Measurements from ENCODE around the gene FAXDC2. TPM values are rescaled to one million over a fixed set of nuclear protein-coding genes. Genes with fewer than 3 reads are reported as not detected.
A peak's percentile ranks its signal among the peaks of the same experiment; 100 is the strongest.
"Not testable (repeated sequence)": the region's sequence is repeated elsewhere in the genome, so short reads cannot be mapped to it uniquely, and the experiment has no call there.

FAXDC2 gene
- total RNA-seq, 2 experiments from 2014 or later, result 0.14 TPM; not detected in 1

DNA sequence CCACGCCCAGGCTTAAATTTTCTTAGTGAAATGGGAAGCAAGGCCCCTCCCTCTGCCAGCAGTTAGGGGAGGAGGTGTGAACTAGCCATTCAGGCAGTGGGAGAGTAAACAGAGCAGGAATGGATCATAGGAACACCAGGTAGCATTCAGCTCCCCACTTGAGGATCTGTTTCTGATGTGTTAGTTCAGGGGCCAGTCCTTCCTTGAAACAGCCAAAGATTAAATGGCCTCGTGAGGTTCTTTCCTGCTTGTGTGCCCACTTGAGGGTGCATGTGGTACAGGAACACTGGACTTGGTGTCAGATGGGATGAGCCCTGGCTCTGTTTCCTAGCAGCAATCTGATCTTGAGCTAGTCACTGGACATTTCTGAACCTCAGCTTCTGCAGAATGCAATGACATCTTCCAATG lies 21.2 kb downstream of the FAXDC2 start:
- H3K36me3 Mint-ChIP-seq (ENCODE audit: low read depth), result peaks cover 33% of the 10 kb centered on the region
- H3K27me3 Mint-ChIP-seq, result no peaks in the 10 kb centered on the region
- no peak for ATAC-seq
- peak overlapping the region; percentile 75 for H3K27ac Mint-ChIP-seq
- DNase-seq, result no peak
- no peak overlapping the region for H3K4me3 Mint-ChIP-seq
- CTCF ChIA-PET, result interaction anchor here (0.5 to 2.1 kb wide), 4 partner anchors 10 to 179 kb away, joined by 3 to 5 read pairs (median 4); no protein-coding TSS in a partner anchor
- POLR2A ChIA-PET, result interaction anchor here (0.6 to 2.0 kb wide), 3 partner anchors 28 to 71 kb away, joined by 3 to 7 read pairs (median 5); partner anchors contain the start of gene CNOT8
- H3K9me3 Mint-ChIP-seq (ENCODE audit: low read depth), result no peaks in the 10 kb centered on the region
- H3K4me1 Mint-ChIP-seq, result peaks cover 39% of the 10 kb centered on the region
- intact Hi-C loops (cut with DNase I, micrococcal nuclease), result loop anchor here (1.0 kb wide), 1 partner anchor 29 kb away; the partner anchor contains the start of gene CNOT8 (in 2 of the 2)

DNA sequence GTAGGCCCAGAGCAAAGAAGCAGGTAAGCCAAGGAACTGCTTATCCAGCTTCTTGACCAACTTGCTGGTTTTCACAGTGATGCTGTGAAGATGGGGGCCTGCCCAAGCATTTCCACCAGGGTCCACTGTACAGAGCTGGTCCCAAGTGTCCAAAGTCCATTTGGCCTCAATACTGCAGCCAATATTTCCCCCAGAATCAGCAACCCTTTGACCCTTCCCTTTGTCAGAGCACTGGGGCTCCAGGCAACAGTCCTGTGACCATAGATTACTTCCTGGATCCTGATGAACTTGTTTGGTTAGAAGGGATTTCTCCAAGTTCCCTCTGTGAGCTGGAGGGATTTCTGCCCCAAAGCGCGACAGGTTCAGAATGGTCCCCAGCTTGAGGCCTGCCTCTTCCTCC lies 26.3 kb downstream of the FAXDC2 start:
- Mint-ChIP-seq H3K4me1 (peaks cover 21% of the 10 kb centered on the region), H3K27ac (no peak overlapping the region), H3K4me3 (no peak overlapping the region), H3K36me3 (ENCODE audit: low read depth) (peaks cover 44% of the 10 kb centered on the region), H3K27me3 (no peaks in the 10 kb centered on the region), H3K9me3 (ENCODE audit: low read depth) (no peaks in the 10 kb centered on the region)
- no peak for DNase-seq
- ChIA-PET POLR2A (no interaction called here), CTCF (interaction anchor here (1.2 to 1.4 kb wide), 2 partner anchors 12 to 172 kb away, joined by 3 read pairs; no protein-coding TSS in a partner anchor)
- intact Hi-C loops (cut with DNase I, micrococcal nuclease), result no loop called here
- ATAC-seq, result no peak

DNA sequence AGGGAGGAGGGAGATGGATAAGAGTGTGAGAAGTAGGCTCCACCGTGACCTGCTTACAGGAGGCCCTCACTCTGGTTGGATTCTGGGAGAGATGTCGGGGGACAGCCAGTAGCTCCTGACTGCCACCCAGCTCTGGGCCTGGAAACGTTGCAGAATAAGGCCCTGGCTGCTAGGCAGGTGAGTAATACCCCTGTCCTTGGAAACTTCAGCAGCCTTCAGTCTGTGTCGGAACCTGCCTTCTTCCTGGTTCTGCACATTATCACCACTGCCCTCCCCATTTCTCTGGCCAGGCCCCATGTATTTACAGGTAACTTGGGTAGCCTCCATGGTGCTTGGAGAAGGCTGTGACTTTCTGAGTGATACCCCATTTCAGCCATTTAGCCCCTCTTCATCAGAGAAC lies 26.8 kb downstream of the FAXDC2 start:
- no peak for DNase-seq
- Mint-ChIP-seq H3K4me1 (peaks cover 18% of the 10 kb centered on the region), H3K27ac (no peak overlapping the region), H3K9me3 (ENCODE audit: low read depth) (no peaks in the 10 kb centered on the region), H3K4me3 (no peak overlapping the region), H3K27me3 (no peaks in the 10 kb centered on the region), H3K36me3 (ENCODE audit: low read depth) (peaks cover 46% of the 10 kb centered on the region)
- ChIA-PET CTCF (interaction anchor here (1.4 to 1.9 kb wide), 2 partner anchors 13 to 173 kb away, joined by 3 to 4 read pairs; no protein-coding TSS in a partner anchor), POLR2A (no interaction called here)
- no peak for ATAC-seq
- intact Hi-C loops (cut with DNase I, micrococcal nuclease), result no loop called here

DNA sequence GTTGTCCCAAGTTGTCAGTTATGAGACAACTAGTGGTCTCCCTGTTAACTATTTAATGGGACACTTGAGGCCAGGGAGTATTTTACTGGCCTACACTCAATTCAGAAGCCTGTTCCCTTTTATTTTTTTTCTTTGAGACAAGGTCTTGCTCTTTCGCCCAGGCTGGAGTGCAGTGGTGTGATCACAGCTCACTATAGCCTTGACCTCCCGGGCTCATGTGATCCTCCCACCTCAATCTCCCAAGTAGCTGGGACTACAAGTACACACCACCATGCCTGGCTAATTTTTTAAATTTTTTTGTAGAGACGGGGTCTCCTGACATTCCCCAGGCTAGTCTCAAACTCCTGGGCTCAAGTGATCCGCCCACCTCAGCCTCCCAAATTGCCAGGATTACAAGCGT lies 27.5 kb downstream of the FAXDC2 start:
- POLR2A ChIA-PET, result not testable (repeated sequence)

DNA sequence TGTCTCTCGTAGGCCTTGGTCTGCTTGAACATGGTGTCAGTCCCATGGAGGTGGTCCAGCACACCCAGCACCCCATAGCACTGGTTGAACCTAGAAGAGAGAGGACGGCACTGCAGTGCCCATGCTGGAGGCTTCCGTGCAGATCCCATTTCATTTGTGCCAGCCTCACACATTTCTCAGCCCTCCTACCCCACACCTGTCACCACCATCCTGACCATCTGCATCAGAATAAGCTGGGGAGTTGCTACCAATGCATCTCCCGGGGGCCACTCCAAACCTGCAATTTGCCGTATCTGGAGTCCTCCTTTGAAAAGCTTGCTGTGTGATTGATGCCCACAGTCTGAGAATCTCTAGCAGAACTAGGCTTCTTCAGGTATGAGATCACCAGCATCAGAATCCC lies 30.0 kb downstream of the FAXDC2 start:
- Mint-ChIP-seq H3K27me3 (no peaks in the 10 kb centered on the region), H3K4me3 (no peak overlapping the region), H3K4me1 (no peaks in the 10 kb centered on the region), H3K36me3 (ENCODE audit: low read depth) (peaks cover 56% of the 10 kb centered on the region), H3K27ac (no peak overlapping the region), H3K9me3 (ENCODE audit: low read depth) (no peaks in the 10 kb centered on the region)
- intact Hi-C loops (cut with DNase I, micrococcal nuclease), result no loop called here
- POLR2A ChIA-PET, result interaction anchor here (0.6 kb wide), 1 partner anchor 79 kb away, joined by 3 read pairs; no protein-coding TSS in a partner anchor
- CTCF ChIA-PET, result interaction anchor here (1.8 kb wide), 1 partner anchor 170 kb away, joined by 7 read pairs; no protein-coding TSS in a partner anchor
- DNase-seq (no peak), ATAC-seq (no peak)

More for the DNA sequence above, 27.5 kb downstream of the FAXDC2 start:
- intact Hi-C loops (cut with DNase I, micrococcal nuclease); H3K27me3 Mint-ChIP-seq; DNase-seq; H3K4me3 Mint-ChIP-seq; ATAC-seq; H3K9me3 Mint-ChIP-seq (ENCODE audit: low read depth); H3K27ac Mint-ChIP-seq: not testable (repeated sequence)
- CTCF ChIA-PET, result interaction anchor here (1.4 to 1.9 kb wide), 2 partner anchors 13 to 172 kb away, joined by 3 to 4 read pairs; no protein-coding TSS in a partner anchor
- Mint-ChIP-seq H3K36me3 (ENCODE audit: low read depth) (peaks cover 45% of the 10 kb centered on the region), H3K4me1 (peaks cover 11% of the 10 kb centered on the region)

GRCh38 chr5:154819546-154819945 lies 30.9 kb downstream of the FAXDC2 start:
- Mint-ChIP-seq H3K27me3 (no peaks in the 10 kb centered on the region), H3K4me3 (no peak overlapping the region), H3K9me3 (ENCODE audit: low read depth) (no peaks in the 10 kb centered on the region), H3K4me1 (no peaks in the 10 kb centered on the region), H3K36me3 (ENCODE audit: low read depth) (peaks cover 64% of the 10 kb centered on the region), H3K27ac (no peak overlapping the region)
- no peak for ATAC-seq
- intact Hi-C loops (cut with DNase I, micrococcal nuclease), result no loop called here
- ChIA-PET CTCF (interaction anchor here (1.1 to 1.8 kb wide), 2 partner anchors 37 to 169 kb away, joined by 3 to 7 read pairs; no protein-coding TSS in a partner anchor), POLR2A (no interaction called here)
- no peak for DNase-seq

GRCh38 chr5:154818471-154819116 lies 31.8 kb downstream of the FAXDC2 start:
- H3K4me3 Mint-ChIP-seq, result no peak overlapping the region
- intact Hi-C loops (cut with DNase I, micrococcal nuclease), result no loop called here
- H3K36me3 Mint-ChIP-seq (ENCODE audit: low read depth), result peaks cover 68% of the 10 kb centered on the region
- ChIA-PET CTCF (interaction anchor here (0.7 to 1.8 kb wide), 3 partner anchors 36 to 360 kb away, joined by 3 to 7 read pairs (median 3); no protein-coding TSS in a partner anchor), POLR2A (no interaction called here)
- no peaks in the 10 kb centered on the region for H3K4me1 Mint-ChIP-seq
- H3K27ac Mint-ChIP-seq, result no peak overlapping the region
- no peak for DNase-seq
- no peak for ATAC-seq
- H3K9me3 Mint-ChIP-seq (ENCODE audit: low read depth), result no peaks in the 10 kb centered on the region
- H3K27me3 Mint-ChIP-seq, result no peaks in the 10 kb centered on the region

DNA sequence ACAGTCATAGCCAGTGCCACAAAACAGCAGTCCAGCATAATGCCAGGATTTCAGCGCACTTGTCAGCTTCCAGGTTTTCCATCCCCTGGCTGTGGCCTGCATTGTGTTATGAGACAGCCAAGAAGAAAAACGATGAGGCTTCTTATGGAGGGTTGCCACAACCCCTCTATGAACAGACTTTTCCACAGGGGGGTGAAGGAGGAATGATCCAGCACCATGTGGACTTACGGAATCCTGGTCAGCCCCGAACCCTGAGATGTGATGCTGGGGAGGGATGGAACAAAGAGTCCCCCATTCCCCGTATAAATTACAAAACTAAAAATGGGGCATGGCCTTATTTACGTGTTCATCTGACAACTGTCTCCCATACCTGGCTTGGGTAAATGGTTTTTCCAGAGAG lies 32.6 kb downstream of the FAXDC2 start:
- ATAC-seq, result no peak
- POLR2A ChIA-PET, result no interaction called here
- peaks cover 7% of the 10 kb centered on the region for H3K4me1 Mint-ChIP-seq

DNA sequence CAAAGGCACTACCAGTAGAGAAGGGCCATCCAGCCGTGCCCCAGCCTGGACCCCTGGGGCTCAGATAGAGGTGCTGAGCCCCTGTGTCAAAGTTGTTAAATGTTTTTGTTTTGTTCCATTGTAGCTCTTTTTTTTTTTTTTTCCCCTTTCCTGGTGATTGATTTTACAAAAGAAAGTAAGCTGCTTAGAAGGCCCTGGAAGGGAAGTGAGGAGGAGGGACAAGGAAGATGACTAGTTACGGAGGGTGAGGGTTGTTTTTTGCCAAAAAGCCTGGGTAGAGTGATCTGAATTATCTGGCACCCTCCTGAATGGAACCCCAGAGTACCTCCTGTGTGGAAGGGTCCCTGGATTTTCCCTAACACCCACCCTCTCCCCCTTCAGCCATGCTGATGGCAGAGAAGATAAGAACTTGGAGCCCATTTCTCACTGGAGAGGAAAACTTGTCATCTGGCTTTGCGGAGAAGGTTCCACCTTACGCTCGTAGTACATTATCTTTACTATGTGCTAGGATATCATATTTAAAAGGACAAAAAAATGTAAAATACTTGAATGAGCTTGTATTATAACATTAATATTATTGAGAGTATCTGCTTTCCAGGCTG lies 33.4 kb downstream of the FAXDC2 start:
- peak overlapping the region; percentile 10 for H3K27ac Mint-ChIP-seq
- ChIA-PET POLR2A (no interaction called here), CTCF (interaction anchor here (0.7 kb wide), 1 partner anchor 23 kb away, joined by 3 read pairs; no protein-coding TSS in a partner anchor)
- no peaks in the 10 kb centered on the region for H3K27me3 Mint-ChIP-seq
- H3K9me3 Mint-ChIP-seq (ENCODE audit: low read depth), result no peaks in the 10 kb centered on the region
- peaks cover 74% of the 10 kb centered on the region for H3K36me3 Mint-ChIP-seq (ENCODE audit: low read depth)
- ATAC-seq, result no peak
- H3K4me3 Mint-ChIP-seq, result no peak overlapping the region
- intact Hi-C loops (cut with DNase I, micrococcal nuclease), result no loop called here
- H3K4me1 Mint-ChIP-seq, result peaks cover 14% of the 10 kb centered on the region
- no peak for DNase-seq

More for the DNA sequence above, 32.6 kb downstream of the FAXDC2 start:
- Mint-ChIP-seq H3K27ac (no peak overlapping the region), H3K9me3 (ENCODE audit: low read depth) (no peaks in the 10 kb centered on the region), H3K27me3 (no peaks in the 10 kb centered on the region), H3K4me3 (no peak overlapping the region), H3K36me3 (ENCODE audit: low read depth) (peaks cover 70% of the 10 kb centered on the region)
- CTCF ChIA-PET, result no interaction called here
- intact Hi-C loops (cut with DNase I, micrococcal nuclease), result no loop called here
- no peak for DNase-seq

DNA sequence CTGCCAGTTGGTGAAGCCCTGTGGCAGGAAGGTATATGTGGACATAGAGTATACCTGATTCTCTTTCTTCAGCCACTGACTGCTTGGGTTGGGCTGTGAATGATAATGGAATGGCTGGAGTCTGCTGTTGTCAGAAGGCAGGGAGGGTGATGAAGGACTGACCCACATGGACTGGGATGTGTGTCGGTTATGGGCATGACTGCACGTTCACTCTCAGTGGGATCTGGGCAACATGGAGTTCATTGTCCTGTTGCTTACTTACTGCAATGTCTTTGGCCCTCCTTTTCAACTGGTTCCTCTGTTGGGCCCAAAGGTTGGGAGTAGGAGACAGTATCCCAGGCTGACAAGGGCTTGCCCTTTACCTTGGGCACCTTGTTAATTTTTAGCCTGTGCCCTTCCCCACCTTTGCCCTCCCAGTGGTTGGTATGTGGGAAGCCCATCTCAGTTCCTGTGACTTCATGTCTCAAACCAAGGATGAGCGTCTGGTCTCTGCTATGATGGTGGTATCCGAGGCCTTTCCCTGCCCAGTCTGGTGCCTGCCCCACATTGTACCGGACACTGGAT lies 34.6 kb downstream of the FAXDC2 start:
- Mint-ChIP-seq H3K4me3 (no peak overlapping the region), H3K27me3 (no peaks in the 10 kb centered on the region), H3K36me3 (ENCODE audit: low read depth) (peaks cover 80% of the 10 kb centered on the region), H3K27ac (no peak overlapping the region), H3K9me3 (ENCODE audit: low read depth) (no peaks in the 10 kb centered on the region), H3K4me1 (peaks cover 24% of the 10 kb centered on the region)
- DNase-seq (no peak), ATAC-seq (no peak)
- intact Hi-C loops (cut with DNase I, micrococcal nuclease), result no loop called here
- ChIA-PET POLR2A (interaction anchor here (0.6 kb wide), 1 partner anchor 168 kb away, joined by 3 read pairs; no protein-coding TSS in a partner anchor), CTCF (no interaction called here)

GRCh38 chr5:154815025-154815424 lies 35.4 kb downstream of the FAXDC2 start:
- Mint-ChIP-seq H3K27ac (peak overlapping the region; percentile 72), H3K4me3 (no peak overlapping the region), H3K36me3 (ENCODE audit: low read depth) (peaks cover 79% of the 10 kb centered on the region), H3K9me3 (ENCODE audit: low read depth) (no peaks in the 10 kb centered on the region), H3K4me1 (peaks cover 24% of the 10 kb centered on the region), H3K27me3 (no peaks in the 10 kb centered on the region)
- ATAC-seq (no peak), DNase-seq (no peak)
- ChIA-PET POLR2A (interaction anchor here (0.6 kb wide), 1 partner anchor 167 kb away, joined by 3 read pairs; no protein-coding TSS in a partner anchor), CTCF (no interaction called here)
- intact Hi-C loops (cut with DNase I, micrococcal nuclease), result no loop called here
